K562 (cell line): Measurements from ENCODE around the gene RGL2. TPM values are rescaled to one million over a fixed set of nuclear protein-coding genes. Genes with fewer than 3 reads are reported as not detected.
A peak's percentile ranks its signal among the peaks of the same experiment; 100 is the strongest.

Experiments used
- ATAC-seq: fragments of 200-7000 bp; cut with Tn5 transposase; 3 replicates; pipeline ENCODE4 v1.9.1; 2020; ENCODE audit warnings: moderate library complexity
- BruUV-seq: library from RNA; stranded (reverse); fragments of 400-500 nt; replicated peaks from 2 replicates; lab custom pipeline; 2021; lab: Mats Ljungman, UMichigan
- CTCF ChIA-PET: fragments of 300-600 bp; formaldehyde crosslinking; extraction: SDS; loops from one replicate; lab custom pipeline; 2021; ENCODE audit warnings: low intra/inter-chr PET ratio; lab: Yijun Ruan, JAX
- POLR2A ChIA-PET: fragments of 300-600, 350-650 bp; sonication (Branson Sonifier 250); formaldehyde crosslinking; extraction: SDS; loops from one replicate; lab custom pipeline; 2021; ENCODE audit warnings: antibody characterized with exemption, inconsistent platforms; lab: Yijun Ruan, JAX
- DNase-seq, 4 experiments: peaks; one replicate each; pipeline versions ENCODE4 v3.0.0 to v3.0.0-alpha.2; 2011 to 2018; ENCODE audit warnings: low spot score in 3 of 4, mixed read lengths in 3 of 4; ENCODE audit errors: extremely low read depth in 1 of 4
- FAIRE-seq: peaks from 2 replicates; lab custom pipeline; 2011; peaks lifted over from hg19 to GRCh38; lab: Jason Lieb, UNC
- H2AFZ ChIP-seq: 2 replicates; pipeline ENCODE4 v1.6.0; 2011; ENCODE audit warnings: low read depth, low read length, control low read depth, inconsistent platforms
- H3K27ac ChIP-seq: fragments of 200-600 bp; 3 replicates; pipeline ENCODE4 v1.8.0; 2011; ENCODE audit warnings: low read depth, mild to moderate bottlenecking, control low read depth, inconsistent platforms, low read length, moderate library complexity, mixed read lengths; ENCODE audit errors: extremely low read depth
- H3K27me3 ChIP-seq, 2 experiments: fragments of 300-600 bp in 1 of 2; 2 replicates in 1 of 2; 3 replicates in 1 of 2; pipeline versions ENCODE4 v1.6.0 to v1.8.0; 2011; ENCODE audit warnings: inconsistent platforms in 2 of 2, low read length in 2 of 2, mild to moderate bottlenecking in 1 of 2, mixed read lengths in 1 of 2, moderate library complexity in 1 of 2; ENCODE audit not compliant: control insufficient read depth in 2 of 2, insufficient read depth in 2 of 2
- H3K36me3 ChIP-seq: fragments of 300-600 bp; 3 replicates; pipeline ENCODE4 v1.8.0; 2011; ENCODE audit warnings: mild to moderate bottlenecking, low read length, inconsistent platforms; ENCODE audit not compliant: control insufficient read depth, insufficient read depth
- H3K4me1 ChIP-seq, 2 experiments: fragments of 200-600 bp in 1 of 2; replicated peaks in 1 of 2; 2 replicates in 1 of 2; 3 replicates in 1 of 2; pipeline versions ENCODE4 v1.5.1 to v1.8.0; 2011; ENCODE audit warnings: inconsistent platforms in 2 of 2, low read length in 2 of 2, mild to moderate bottlenecking in 1 of 2, mixed read lengths in 1 of 2, moderate library complexity in 1 of 2; ENCODE audit not compliant: control insufficient read depth in 2 of 2, insufficient read depth in 2 of 2
- H3K4me2 ChIP-seq: 2 replicates; pipeline ENCODE4 v1.6.1; 2011; ENCODE audit warnings: low read length, control low read depth, inconsistent platforms, mixed read lengths; ENCODE audit not compliant: insufficient read depth
- H3K4me3 ChIP-seq: fragments of 200-600 bp; sonication (generic), shearing (Covaris generic); 2 replicates; pipeline ENCODE4 v1.5.1; 2016; ENCODE audit warnings: control low read depth, inconsistent platforms
- H3K79me2 ChIP-seq: fragments of 200-600 bp; 3 replicates; pipeline ENCODE4 v1.8.0; 2011; ENCODE audit warnings: low read length, inconsistent platforms; ENCODE audit not compliant: control insufficient read depth, insufficient read depth
- H3K9ac ChIP-seq, 2 experiments: 2 replicates each; pipeline versions ENCODE4 v1.6.0 to v1.6.1; 2011; ENCODE audit warnings: low read depth in 2 of 2, low read length in 2 of 2, control low read depth in 1 of 2, inconsistent platforms in 1 of 2, mild to moderate bottlenecking in 1 of 2, mixed read lengths in 1 of 2; ENCODE audit not compliant: insufficient read depth in 1 of 2
- H3K9me1 ChIP-seq: one replicate; pipeline ENCODE4 v1.6.0; 2011; ENCODE audit warnings: inconsistent platforms, mild to moderate bottlenecking, low read length, moderate library complexity; ENCODE audit not compliant: control insufficient read depth, insufficient read depth
- H3K9me3 ChIP-seq: replicated peaks from 2 replicates; pipeline ENCODE4 v1.5.1; 2011; ENCODE audit warnings: low read depth, low read length, inconsistent platforms; ENCODE audit not compliant: control insufficient read depth, insufficient read depth
- H4K20me1 ChIP-seq: replicated peaks from 2 replicates; pipeline ENCODE4 v1.6.1; 2011; ENCODE audit warnings: low read length, inconsistent platforms, mixed read lengths; ENCODE audit not compliant: control insufficient read depth, insufficient read depth
- CGGBP1 ChIP-seq: fragments of 250-450 bp; sonication (Bioruptor Pico); IDR thresholded peaks from 2 replicates; pipeline ENCODE4 v1.9.0; 2021; ENCODE audit warnings: mild to moderate bottlenecking
- CXXC5 ChIP-seq: fragments of 250-450 bp; sonication (Bioruptor Pico); IDR thresholded peaks from 2 replicates; pipeline ENCODE4 v1.8.0; 2022; ENCODE audit warnings: inconsistent platforms, mild to moderate bottlenecking, moderate library complexity
- HEY1 ChIP-seq: fragments of 250-450 bp; sonication (Bioruptor Pico); IDR thresholded peaks from 2 replicates; pipeline ENCODE4 v1.5.0; 2020; ENCODE audit warnings: mild to moderate bottlenecking, moderate library complexity, borderline replicate concordance
- NFRKB ChIP-seq: fragments of 450-650 bp; IDR thresholded peaks from 2 replicates; pipeline ENCODE4 v1.6.1; 2016; ENCODE audit warnings: low read depth
- TARDBP ChIP-seq: fragments of 450-650 bp; IDR thresholded peaks from 2 replicates; pipeline ENCODE4 v1.6.1; 2016
- VEZF1 ChIP-seq: fragments of 200-800 bp; sonication (Bioruptor generic); IDR thresholded peaks from 2 replicates; pipeline ENCODE4 v1.6.1; 2017; ENCODE audit warnings: missing genetic modification characterization, missing compliant biosample characterization
- ZNF134 ChIP-seq: fragments of 250-450 bp; sonication (Bioruptor Pico); conservative IDR thresholded peaks from 2 replicates; pipeline ENCODE4 v1.4.0; 2020
- ZNF212 ChIP-seq: fragments of 450-650 bp; formaldehyde crosslinking; IDR thresholded peaks from 2 replicates; pipeline ENCODE4 v1.4.0; 2020; ENCODE audit warnings: mild to moderate bottlenecking
- ZNF395 ChIP-seq: fragments of 200-800 bp; sonication (Bioruptor generic); IDR thresholded peaks from 2 replicates; pipeline ENCODE4 v1.6.1; 2017; ENCODE audit warnings: missing genetic modification characterization, missing compliant biosample characterization
- ZNF431 ChIP-seq: sonication (generic); formaldehyde crosslinking; IDR thresholded peaks from 2 replicates; pipeline ENCODE4 v1.8.0; 2022; ENCODE audit warnings: mild to moderate bottlenecking, missing genetic modification reagents
- WGBS: fragments of 100-300 bp; shearing (Covaris generic); methylation state at CpG from one replicate; pipeline ENCODE4 v1.1.6; 2016; ENCODE audit warnings: low coverage, mixed read lengths; ENCODE audit not compliant: insufficient coverage; ENCODE audit errors: missing lambda C conversion rate; 5-methylcytosine and 5-hydroxymethylcytosine counted together
- in situ Hi-C: fragments of 300-500 bp; cut with MboI; formaldehyde crosslinking; loops from 4 replicates; pipeline ENCODE4 v1.15.0; 2018; ENCODE audit warnings: inconsistent platforms, mixed read lengths
- intact Hi-C: fragments of 100-400 bp; cut with micrococcal nuclease; formaldehyde crosslinking; loops from 2 replicates; pipeline ENCODE4 v1.14.2; 2022
- polyA plus RNA-seq, 8 experiments: library from polyadenylated mRNA; depleted of rRNA in 4 of 8; stranded (reverse) in 5 of 8; unstranded in 3 of 8; fragments of >200 nt; fragmentation: Nextera tagmentation in 2 of 8; fragmentation: Illumina TruSeq in 1 of 8; extraction: Ambion mirVana in 2 of 8; extraction: Trizol in 1 of 8; gene quantifications; 2 replicates each; pipeline versions ENCODE4 v1.2.1 to v1.2.3, GENCODE V29; 2011 to 2014; ENCODE audit warnings: inconsistent platforms in 1 of 8, missing spikeins in 1 of 8
- total RNA-seq, 7 experiments: library from RNA; depleted of rRNA in 6 of 7; stranded (reverse); fragments of >200 nt in 6 of 7; fragmentation: Illumina TruSeq in 2 of 7; extraction: Trizol in 2 of 7; gene quantifications; 2 replicates each; pipeline versions ENCODE4 v1.2.1 to v1.2.3, GENCODE V29; 2011 to 2021; ENCODE audit warnings: low replicate concordance in 1 of 7

Gene RGL2
- total and polyA plus RNA-seq, 9 of the 15 experiments (the other 6 are each of a cell fraction or from before 2014, with no cell fraction given), result 1.8 to 57.1 (median 19.5) TPM

GRCh38 chr6:33247977-33248642 is 50.6 kb downstream of the RGL2 start (continued):
- TF ChIP-seq VEZF1 (CRISPR knock-in tag) (peak; percentile 62), CXXC5 (peak; percentile 35), HEY1 (CRISPR knock-in tag) (no peak), ZNF212 (CRISPR knock-in tag) (no peak), TARDBP (no peak)
- TF ChIP-seq, all 486 proteins: peak for 43

- intact Hi-C loops, result no loop called here
- Histone ChIP-seq H3K4me2 (no peak overlapping the region), H3K9me1 (no peaks in the 10 kb centered on the region), H3K27me3 (peaks cover 33 to 36% of the 10 kb centered on the region in 2 experiments), H3K79me2 (no peaks in the 10 kb centered on the region), H2AFZ (no peak overlapping the region), H3K9me3 (no peaks in the 10 kb centered on the region), H3K27ac (no peak overlapping the region), H3K4me1 (peaks cover 5% of the 10 kb centered on the region in 2 experiments), H3K9ac (no peak overlapping the region), H3K4me3 (no peak overlapping the region), H3K36me3 (no peaks in the 10 kb centered on the region), H4K20me1 (0 out of 2 replicates have a peak, but pooled peaks cover 3% of the 10 kb centered on the region)
- no peak for DNase-seq
- FAIRE-seq, result no peak
- POLR2A ChIA-PET, result interaction anchor here (0.6 to 1.2 kb wide), 4 partner anchors 28 to 148 kb away, joined by 3 to 5 read pairs (median 4); partner anchors contain the start of genes KIFC1, RPS18 and VPS52
- TF ChIP-seq NFRKB (no peak), ZNF431 (CRISPR knock-in tag) (no peak), ZNF134 (CRISPR knock-in tag) (no peak), CGGBP1 (CRISPR knock-in tag) (no peak), ZNF395 (CRISPR knock-in tag) (no peak)
- 0% methylated on average over 1 of the region's 1 CpG for WGBS
- no peak for ATAC-seq
- in situ Hi-C loops, result no loop called here
- CTCF ChIA-PET, result interaction anchor here (0.6 to 0.7 kb wide), 2 partner anchors 225 to 346 kb away, joined by 4 read pairs; no protein-coding TSS in a partner anchor
- no TSS peak for BruUV-seq
These were observed 55.3 kb downstream of the RGL2 start for GRCh38 chr6:33243476-33243875.
